NB4 (cell line): ENCODE data around the gene CDON.
A peak's percentile ranks its signal among the peaks of the same experiment; 100 is the strongest.

ENCODE experiments used
- MAX ChIP-seq: IDR thresholded peaks from 2 replicates; pipeline ENCODE4 v1.6.1; 2011; ENCODE audit warnings: low read depth, low read length
- POLR2A ChIP-seq: IDR thresholded peaks from 2 replicates; pipeline ENCODE4 v1.6.1; 2011; ENCODE audit warnings: mild to moderate bottlenecking; ENCODE audit not compliant: insufficient read length; ENCODE audit errors: extremely low read depth
- TF ChIP-seq, protein P1 (sequence below): IDR thresholded peaks from one replicate; pipeline ENCODE4 v1.5.1; 2012; ENCODE audit warnings: low read depth, low read length

DNA sequence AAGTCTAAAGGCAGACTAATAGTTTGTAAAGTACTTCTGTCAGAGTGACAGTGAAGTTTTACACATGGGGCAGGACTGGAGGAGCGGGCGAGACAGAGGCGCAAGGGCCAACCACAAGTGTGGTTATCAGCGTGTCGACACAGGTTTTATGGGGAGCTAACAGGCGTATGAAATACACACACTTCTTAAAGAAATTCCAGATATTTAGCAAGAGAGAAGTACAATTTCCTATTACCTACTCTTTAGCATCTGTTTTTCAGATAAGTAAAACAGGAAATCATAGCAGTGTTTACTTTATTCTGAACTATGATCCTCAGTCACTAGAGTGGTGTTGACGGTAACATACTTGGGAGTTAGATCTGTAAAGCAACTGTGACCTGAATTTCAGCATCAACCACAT lies 94.3 kb downstream of the CDON start:
- TF ChIP-seq, protein P1, sequence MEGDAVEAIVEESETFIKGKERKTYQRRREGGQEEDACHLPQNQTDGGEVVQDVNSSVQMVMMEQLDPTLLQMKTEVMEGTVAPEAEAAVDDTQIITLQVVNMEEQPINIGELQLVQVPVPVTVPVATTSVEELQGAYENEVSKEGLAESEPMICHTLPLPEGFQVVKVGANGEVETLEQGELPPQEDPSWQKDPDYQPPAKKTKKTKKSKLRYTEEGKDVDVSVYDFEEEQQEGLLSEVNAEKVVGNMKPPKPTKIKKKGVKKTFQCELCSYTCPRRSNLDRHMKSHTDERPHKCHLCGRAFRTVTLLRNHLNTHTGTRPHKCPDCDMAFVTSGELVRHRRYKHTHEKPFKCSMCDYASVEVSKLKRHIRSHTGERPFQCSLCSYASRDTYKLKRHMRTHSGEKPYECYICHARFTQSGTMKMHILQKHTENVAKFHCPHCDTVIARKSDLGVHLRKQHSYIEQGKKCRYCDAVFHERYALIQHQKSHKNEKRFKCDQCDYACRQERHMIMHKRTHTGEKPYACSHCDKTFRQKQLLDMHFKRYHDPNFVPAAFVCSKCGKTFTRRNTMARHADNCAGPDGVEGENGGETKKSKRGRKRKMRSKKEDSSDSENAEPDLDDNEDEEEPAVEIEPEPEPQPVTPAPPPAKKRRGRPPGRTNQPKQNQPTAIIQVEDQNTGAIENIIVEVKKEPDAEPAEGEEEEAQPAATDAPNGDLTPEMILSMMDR: no peak
- TF ChIP-seq POLR2A: no peak
- peak; percentile 54 for TF ChIP-seq MAX
